ENCODE results near the gene GALNT14. TPM values are rescaled to one million over a fixed set of nuclear protein-coding genes. Genes with fewer than 3 reads are reported as not detected.

Gene GALNT14
- total RNA-seq, 4 donors from 2014 or later = 1.00 TPM; not detected in 3

- Histone ChIP-seq H3K4me1 (no peaks in the 10 kb centered on the region), H3K27ac (no peak overlapping the region), H3K9me3 (no peaks in the 10 kb centered on the region), H3K4me3 (no peak overlapping the region), H3K36me3 (no peaks in the 10 kb centered on the region), H3K27me3 (no peaks in the 10 kb centered on the region)
- 60 to 79% methylated on average over 3 to 4 of the region's 4 CpGs for WGBS, 2 donors (ENCODE audit: low coverage in 1 of 2)
- intact Hi-C loops (cut with DNase I; ENCODE audit: low total_unique reads) = no loop called here
- TF ChIP-seq POLR2AphosphoS5 (IDR thresholded peaks at IDR 0.05) (no peak), EP300 (IDR thresholded peaks at IDR 0.05; ENCODE audit: low read depth) (no peak), POLR2A (IDR thresholded peaks at IDR 0.05) (no peak)
- TF ChIP-seq, protein P1, sequence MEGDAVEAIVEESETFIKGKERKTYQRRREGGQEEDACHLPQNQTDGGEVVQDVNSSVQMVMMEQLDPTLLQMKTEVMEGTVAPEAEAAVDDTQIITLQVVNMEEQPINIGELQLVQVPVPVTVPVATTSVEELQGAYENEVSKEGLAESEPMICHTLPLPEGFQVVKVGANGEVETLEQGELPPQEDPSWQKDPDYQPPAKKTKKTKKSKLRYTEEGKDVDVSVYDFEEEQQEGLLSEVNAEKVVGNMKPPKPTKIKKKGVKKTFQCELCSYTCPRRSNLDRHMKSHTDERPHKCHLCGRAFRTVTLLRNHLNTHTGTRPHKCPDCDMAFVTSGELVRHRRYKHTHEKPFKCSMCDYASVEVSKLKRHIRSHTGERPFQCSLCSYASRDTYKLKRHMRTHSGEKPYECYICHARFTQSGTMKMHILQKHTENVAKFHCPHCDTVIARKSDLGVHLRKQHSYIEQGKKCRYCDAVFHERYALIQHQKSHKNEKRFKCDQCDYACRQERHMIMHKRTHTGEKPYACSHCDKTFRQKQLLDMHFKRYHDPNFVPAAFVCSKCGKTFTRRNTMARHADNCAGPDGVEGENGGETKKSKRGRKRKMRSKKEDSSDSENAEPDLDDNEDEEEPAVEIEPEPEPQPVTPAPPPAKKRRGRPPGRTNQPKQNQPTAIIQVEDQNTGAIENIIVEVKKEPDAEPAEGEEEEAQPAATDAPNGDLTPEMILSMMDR (IDR thresholded peaks at IDR 0.05) = no peak
- in situ Hi-C loops (cut with MboI; ENCODE audit: low pct_ligation_motif_present in 1 of 4, low pct_unique_long_range_greater_than_20kb in 1 of 4, low sequenced_read_pairs in 3 of 4) = no loop called here
- no peak for DNase-seq
Observed at GRCh38 chr2:30949435-30949834, 188.8 kb downstream of the GALNT14 start.

GRCh38 chr2:30948857-30949256, 189.4 kb downstream of the GALNT14 start:
- intact Hi-C loops (cut with DNase I; ENCODE audit: low total_unique reads) = no loop called here
- DNase-seq = no peak
- 79% methylated on average over 2 of the region's 2 CpGs; no CpG with 5 or more reads in 1 of the 2 donors for WGBS, 2 donors (ENCODE audit: low coverage in 1 of 2)
- H3K4me3 ChIP-seq = no peak overlapping the region
- H3K27me3 ChIP-seq = no peaks in the 10 kb centered on the region
- no peak overlapping the region for H3K27ac ChIP-seq
- H3K4me1 ChIP-seq = no peaks in the 10 kb centered on the region
- H3K9me3 ChIP-seq = no peaks in the 10 kb centered on the region
- no peaks in the 10 kb centered on the region for H3K36me3 ChIP-seq
- in situ Hi-C loops (cut with MboI; ENCODE audit: low pct_ligation_motif_present in 1 of 4, low pct_unique_long_range_greater_than_20kb in 1 of 4, low sequenced_read_pairs in 3 of 4) = no loop called here
- TF ChIP-seq EP300 (IDR thresholded peaks at IDR 0.05; ENCODE audit: low read depth) (no peak), POLR2A (IDR thresholded peaks at IDR 0.05) (no peak), POLR2AphosphoS5 (IDR thresholded peaks at IDR 0.05) (no peak)
- TF ChIP-seq, protein P1 (IDR thresholded peaks at IDR 0.05) = no peak

DNA sequence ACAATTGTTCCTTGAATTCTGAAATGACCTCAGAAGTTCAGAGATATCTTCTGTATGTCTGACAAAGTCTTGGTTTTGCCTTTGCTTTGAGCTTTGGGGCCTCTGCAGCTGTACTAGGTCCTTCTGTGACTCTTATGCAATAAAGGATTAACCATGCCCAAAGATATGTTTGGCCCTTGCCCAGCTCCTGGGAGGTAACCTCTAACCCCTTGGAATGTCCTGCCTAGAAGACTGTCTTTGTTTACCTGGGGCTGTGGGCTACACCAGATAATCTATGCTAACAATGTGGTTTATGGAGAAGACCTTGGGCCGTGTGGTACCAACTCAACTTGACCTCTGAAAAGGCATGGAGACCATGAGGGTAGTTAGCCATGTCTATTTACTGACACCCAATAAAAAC, 190.1 kb downstream of the GALNT14 start:
- H3K4me3 ChIP-seq = no peak overlapping the region
- intact Hi-C loops (cut with DNase I; ENCODE audit: low total_unique reads) = no loop called here

GRCh38 chr2:30947686-30948085, 190.6 kb downstream of the GALNT14 start:
- intact Hi-C loops (cut with DNase I; ENCODE audit: low total_unique reads) (no loop called here), in situ Hi-C loops (cut with MboI; ENCODE audit: low pct_ligation_motif_present in 1 of 4, low pct_unique_long_range_greater_than_20kb in 1 of 4, low sequenced_read_pairs in 3 of 4) (no loop called here)
- DNase-seq = no peak
- Histone ChIP-seq H3K4me1 (no peaks in the 10 kb centered on the region), H3K9me3 (no peaks in the 10 kb centered on the region), H3K36me3 (no peaks in the 10 kb centered on the region), H3K27ac (no peak overlapping the region), H3K27me3 (no peaks in the 10 kb centered on the region), H3K4me3 (no peak overlapping the region)
- TF ChIP-seq POLR2AphosphoS5 (IDR thresholded peaks at IDR 0.05) (no peak), POLR2A (IDR thresholded peaks at IDR 0.05) (no peak), EP300 (IDR thresholded peaks at IDR 0.05; ENCODE audit: low read depth) (no peak)
- TF ChIP-seq, protein P1 (IDR thresholded peaks at IDR 0.05) = no peak

More for the DNA sequence above, 190.1 kb downstream of the GALNT14 start:
- 63% methylated on average over 1 of the region's 1 CpG; no CpG with 5 or more reads in 1 of the 2 donors for WGBS, 2 donors (ENCODE audit: low coverage in 1 of 2)
- no peaks in the 10 kb centered on the region for H3K9me3 ChIP-seq
- H3K27ac ChIP-seq = no peak overlapping the region
- no peaks in the 10 kb centered on the region for H3K36me3 ChIP-seq
- H3K4me1 ChIP-seq = no peaks in the 10 kb centered on the region
- in situ Hi-C loops (cut with MboI; ENCODE audit: low pct_ligation_motif_present in 1 of 4, low pct_unique_long_range_greater_than_20kb in 1 of 4, low sequenced_read_pairs in 3 of 4) = no loop called here
- no peaks in the 10 kb centered on the region for H3K27me3 ChIP-seq
- TF ChIP-seq POLR2AphosphoS5 (IDR thresholded peaks at IDR 0.05) = no peak
- TF ChIP-seq EP300 (IDR thresholded peaks at IDR 0.05; ENCODE audit: low read depth) = no peak
- TF ChIP-seq, protein P1 (IDR thresholded peaks at IDR 0.05) = no peak
- no peak for DNase-seq

Data from transverse colon (tissue), 4 donors.